Vagina (tissue), 2 donors: ENCODE data around the gene OPRL1. TPM values are rescaled to one million over a fixed set of nuclear protein-coding genes. Genes with fewer than 3 reads are reported as not detected.
"Not testable (repeated sequence)": the region's sequence is repeated elsewhere in the genome, so short reads cannot be mapped to it uniquely, and the experiment has no call there.

Source experiments
- DNase-seq, 2 donors: peaks; one replicate each; pipeline ENCODE4 v3.0.0-alpha.2; 2017; ENCODE audit errors: extremely low spot score in 2 of 2
- H3K27ac ChIP-seq: fragments of 200-600 bp; sonication (generic); one replicate; pipeline ENCODE4 v1.5.1; 2019
- H3K27me3 ChIP-seq: fragments of 200-600 bp; sonication (generic); one replicate; pipeline ENCODE4 v1.5.1; 2019
- H3K36me3 ChIP-seq, 2 donors: fragments of 200-600 bp; sonication (generic); one replicate each; pipeline ENCODE4 v1.5.1; 2017 to 2019
- H3K4me1 ChIP-seq: fragments of 200-600 bp; sonication (generic); one replicate; pipeline ENCODE4 v1.5.1; 2019
- H3K4me3 ChIP-seq, 2 donors: fragments of 200-600 bp; sonication (generic); 1 replicate in 1 of 2; 2 replicates in 1 of 2; pipeline ENCODE4 v1.5.1; 2016 to 2019
- H3K9me3 ChIP-seq: fragments of 200-600 bp; sonication (generic); one replicate; pipeline ENCODE4 v1.5.1; 2019
- CTCF ChIP-seq, 3 experiments: fragments of 450-650 bp in 2 of 3; fragments of 200-600 bp in 1 of 3; sonication (generic) in 1 of 3; IDR thresholded peaks; one replicate each; pipeline ENCODE4 v1.5.1; 2017 to 2019; ENCODE audit warnings: antibody characterized with exemption in 3 of 3, mild to moderate bottlenecking in 2 of 3, moderate library complexity in 2 of 3
- POLR2A ChIP-seq, 2 donors: fragments of 450-650 bp; IDR thresholded peaks; one replicate each; pipeline ENCODE4 v1.6.1; 2017; ENCODE audit warnings: antibody characterized with exemption in 2 of 2, mild to moderate bottlenecking in 2 of 2, moderate library complexity in 2 of 2
- POLR2AphosphoS5 ChIP-seq, 2 donors: sonication (generic); formaldehyde crosslinking; IDR thresholded peaks; one replicate each; pipeline ENCODE4 v1.9.0; 2017; ENCODE audit warnings: antibody characterized with exemption in 2 of 2, mild to moderate bottlenecking in 2 of 2, low read depth in 1 of 2; ENCODE audit not compliant: insufficient read depth in 1 of 2
- intact Hi-C: fragments of 100-400 bp; cut with DNase I; formaldehyde crosslinking; loops from one replicate; pipeline ENCODE4 v1.15.1; 2023
- total RNA-seq: library from RNA; depleted of rRNA; stranded (reverse); fragments of >200 nt; gene quantifications from one replicate; pipeline ENCODE4 v1.2.3, GENCODE V29; 2016

The OPRL1 gene
- total RNA-seq, 1 donor from 2014 or later = 1.5 TPM

- no peaks in the 10 kb centered on the region for H3K27me3 ChIP-seq
- intact Hi-C loops = no loop called here
- H3K4me3 ChIP-seq = no peak overlapping the region
- no peaks in the 10 kb centered on the region for H3K36me3 ChIP-seq
- no peak for DNase-seq
- H3K27ac ChIP-seq = no peak overlapping the region
- no peak for TF ChIP-seq POLR2AphosphoS5 (IDR thresholded peaks at IDR 0.05; ENCODE audit: insufficient read depth in 1 of 2, low read depth in 1 of 2)
- no peak for TF ChIP-seq POLR2A (IDR thresholded peaks at IDR 0.05)
- no peak for TF ChIP-seq CTCF (IDR thresholded peaks at IDR 0.05)
- H3K4me1 ChIP-seq = no peaks in the 10 kb centered on the region
- no peaks in the 10 kb centered on the region for H3K9me3 ChIP-seq
Observed at GRCh38 chr20:64114356-64114971, 34.6 kb downstream of the OPRL1 start.

- no peaks in the 10 kb centered on the region for H3K9me3 ChIP-seq
- H3K27ac ChIP-seq = no peak overlapping the region
- no peak for TF ChIP-seq POLR2AphosphoS5 (IDR thresholded peaks at IDR 0.05; ENCODE audit: insufficient read depth in 1 of 2, low read depth in 1 of 2)
- no peak for TF ChIP-seq POLR2A (IDR thresholded peaks at IDR 0.05)
- no peak for TF ChIP-seq CTCF (IDR thresholded peaks at IDR 0.05)
- peaks cover 5% of the 10 kb centered on the region for H3K4me1 ChIP-seq
- no peaks in the 10 kb centered on the region for H3K27me3 ChIP-seq
- intact Hi-C loops = no loop called here
- no peaks in the 10 kb centered on the region for H3K36me3 ChIP-seq
- no peak overlapping the region for H3K4me3 ChIP-seq
- no peak for DNase-seq
Observed at GRCh38 chr20:64115171-64115911, 35.5 kb downstream of the OPRL1 start.

- H3K9me3 ChIP-seq = no peaks in the 10 kb centered on the region
- intact Hi-C loops = no loop called here
- no peak for DNase-seq
- H3K27ac ChIP-seq = no peak overlapping the region
- no peaks in the 10 kb centered on the region for H3K27me3 ChIP-seq
- TF ChIP-seq CTCF (IDR thresholded peaks at IDR 0.05) (no peak), POLR2AphosphoS5 (IDR thresholded peaks at IDR 0.05; ENCODE audit: insufficient read depth in 1 of 2, low read depth in 1 of 2) (no peak), POLR2A (IDR thresholded peaks at IDR 0.05) (no peak)
- H3K4me1 ChIP-seq = peaks cover 8% of the 10 kb centered on the region
- no peaks in the 10 kb centered on the region for H3K36me3 ChIP-seq
- H3K4me3 ChIP-seq = no peak overlapping the region
Observed at GRCh38 chr20:64116016-64116415, 36.1 kb downstream of the OPRL1 start.

- DNase-seq = no peak
- no peak overlapping the region for H3K4me3 ChIP-seq
- no peak overlapping the region for H3K27ac ChIP-seq
- H3K27me3 ChIP-seq = no peaks in the 10 kb centered on the region
- intact Hi-C loops = no loop called here
- TF ChIP-seq POLR2AphosphoS5 (IDR thresholded peaks at IDR 0.05; ENCODE audit: insufficient read depth in 1 of 2, low read depth in 1 of 2) = no peak
- no peak for TF ChIP-seq CTCF (IDR thresholded peaks at IDR 0.05)
- TF ChIP-seq POLR2A (IDR thresholded peaks at IDR 0.05) = no peak
- no peaks in the 10 kb centered on the region for H3K36me3 ChIP-seq
- H3K4me1 ChIP-seq = peaks cover 8% of the 10 kb centered on the region
- no peaks in the 10 kb centered on the region for H3K9me3 ChIP-seq
Observed at GRCh38 chr20:64116541-64117431, 36.9 kb downstream of the OPRL1 start.

- H3K27me3 ChIP-seq, intact Hi-C loops, H3K27ac ChIP-seq, H3K9me3 ChIP-seq, H3K36me3 ChIP-seq, DNase-seq, H3K4me1 ChIP-seq, H3K4me3 ChIP-seq: not testable (repeated sequence)
Observed at GRCh38 chr20:64117432-64117777, 37.5 kb downstream of the OPRL1 start.
